Panc1 (cell line): Measurements from ENCODE around the gene GC. TPM values are rescaled to one million over a fixed set of nuclear protein-coding genes. Genes with fewer than 3 reads are reported as not detected.

Experiments used
- ATAC-seq: fragments of 200-7000 bp; cut with Tn5 transposase; 2 replicates; pipeline ENCODE4 v1.9.1; 2020; ENCODE audit warnings: mild to moderate bottlenecking, moderate library complexity
- BruUV-seq: library from RNA; stranded (reverse); fragments of 400-500 nt; replicated peaks from 2 replicates; lab custom pipeline; 2021; lab: Mats Ljungman, UMichigan
- CTCF ChIA-PET: fragments of 300-600 bp; sonication (Branson Sonifier 250); formaldehyde crosslinking; loops from one replicate; lab custom pipeline; 2022; ENCODE audit warnings: antibody characterized with exemption; lab: Charles Lee
- POLR2A ChIA-PET: fragments of 300-600 bp; sonication (Branson Sonifier 250); formaldehyde crosslinking; loops from one replicate; lab custom pipeline; 2022; ENCODE audit warnings: antibody characterized with exemption; lab: Charles Lee
- DNase-seq: peaks from one replicate; pipeline ENCODE4 v3.0.0-alpha.2; 2010; ENCODE audit warnings: low read depth, low spot score
- H3K27ac ChIP-seq: 2 replicates; pipeline ENCODE4 v1.5.1; 2011; ENCODE audit warnings: mild to moderate bottlenecking, low read length, inconsistent platforms
- H3K27me3 ChIP-seq: fragments of 200-500 bp; sonication (Bioruptor generic); 2 replicates; pipeline ENCODE4 v1.6.0; 2014; ENCODE audit warnings: low read length, inconsistent platforms; ENCODE audit not compliant: control insufficient read depth, insufficient read depth
- H3K36me3 ChIP-seq: fragments of 200-500 bp; sonication (Bioruptor generic); 2 replicates; pipeline ENCODE4 v1.5.1; 2014; ENCODE audit warnings: inconsistent platforms, mild to moderate bottlenecking, low read length, moderate library complexity; ENCODE audit not compliant: control insufficient read depth, insufficient read depth
- H3K4me1 ChIP-seq: 2 replicates; pipeline ENCODE4 v1.5.1; 2011; ENCODE audit warnings: inconsistent platforms, mild to moderate bottlenecking, low read length, moderate library complexity; ENCODE audit not compliant: control insufficient read depth, insufficient read depth
- H3K4me3 ChIP-seq, 2 experiments: 2 replicates each; pipeline ENCODE4 v1.5.1; 2011 to 2012; ENCODE audit warnings: low read depth in 2 of 2, low read length in 2 of 2, mild to moderate bottlenecking in 2 of 2, inconsistent platforms in 1 of 2, moderate library complexity in 1 of 2
- H3K9me3 ChIP-seq: fragments of 200-500 bp; sonication (Bioruptor generic); 2 replicates; pipeline ENCODE4 v1.5.1; 2014; ENCODE audit warnings: low read depth, mild to moderate bottlenecking, inconsistent platforms, low read length, moderate library complexity; ENCODE audit not compliant: control insufficient read depth, insufficient read depth
- POLR2AphosphoS5 ChIP-seq: IDR thresholded peaks from 2 replicates; pipeline ENCODE4 v1.6.1; 2012; ENCODE audit warnings: mild to moderate bottlenecking, low read depth, low read length, moderate library complexity
- SIN3A ChIP-seq: IDR thresholded peaks from 2 replicates; pipeline ENCODE4 v1.6.1; 2012; ENCODE audit warnings: low read depth, mild to moderate bottlenecking, low read length, moderate library complexity, borderline replicate concordance; ENCODE audit not compliant: insufficient read depth
- TCF7L2 ChIP-seq: IDR thresholded peaks from 2 replicates; pipeline ENCODE4 v1.6.1; 2011; ENCODE audit warnings: mild to moderate bottlenecking, low read depth, low read length, inconsistent platforms
- in situ Hi-C: cut with HindIII; loops from 2 replicates; pipeline ENCODE4 v1.10.0; 2016; ENCODE audit warnings: low sequenced_read_pairs, low pct_unique_long_range_greater_than_20kb
- intact Hi-C: fragments of 100-400 bp; cut with micrococcal nuclease; formaldehyde crosslinking; loops from one replicate; pipeline ENCODE4 v1.10.0; 2022; ENCODE audit not compliant: unreplicated experiment
- total RNA-seq: library from RNA; stranded (reverse); gene quantifications from one replicate; pipeline ENCODE4 v1.2.1, GENCODE V29; 2021; ENCODE audit not compliant: unreplicated experiment
- TF ChIP-seq, protein P1 (sequence below): fragments of 450-650 bp; IDR thresholded peaks from 2 replicates; pipeline ENCODE4 v1.5.1; 2017; ENCODE audit warnings: mild to moderate bottlenecking
- TF ChIP-seq, protein P2 (sequence below), 2 experiments: IDR thresholded peaks; 2 replicates each; pipeline ENCODE4 v1.6.1; 2011 to 2012; ENCODE audit warnings: low read depth in 2 of 2, control low read depth in 1 of 2, low read length in 1 of 2, mild to moderate bottlenecking in 1 of 2, moderate library complexity in 1 of 2; ENCODE audit not compliant: insufficient read depth in 1 of 2

The GC gene
- total RNA-seq, 1 experiment from 2014 or later = 0.31 TPM

DNA sequence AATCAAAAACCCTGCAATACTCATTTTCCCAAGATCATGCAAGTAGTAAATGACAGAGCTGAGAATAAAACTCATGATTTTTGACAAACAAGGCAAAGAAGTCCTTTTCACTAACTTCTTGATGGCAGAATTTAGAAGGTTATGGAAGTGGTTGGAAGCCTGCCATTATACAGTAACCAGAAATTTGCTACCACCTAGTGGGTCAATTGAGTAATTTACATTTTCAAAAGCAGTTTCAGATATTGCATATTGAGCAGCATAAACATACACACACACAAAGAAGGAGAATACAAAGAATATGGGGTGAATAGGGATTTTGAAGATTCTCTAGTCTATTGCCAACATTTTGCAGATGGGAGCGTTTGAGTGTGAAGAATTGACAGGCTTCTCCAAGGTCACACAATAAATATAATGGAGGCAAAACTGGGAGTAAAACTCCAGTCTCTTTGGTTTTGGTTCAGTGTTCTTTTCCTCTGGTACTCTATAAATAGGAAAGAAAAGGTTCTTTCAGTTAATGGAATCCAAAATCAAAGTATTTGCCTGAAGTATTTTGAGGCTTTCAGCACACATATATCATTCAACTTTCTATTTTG lies 70.2 kb downstream of the GC start:
- CTCF ChIA-PET = no interaction called here
- BruUV-seq = no TSS peak
- no peak for TF ChIP-seq TCF7L2
- TF ChIP-seq, protein P1, sequence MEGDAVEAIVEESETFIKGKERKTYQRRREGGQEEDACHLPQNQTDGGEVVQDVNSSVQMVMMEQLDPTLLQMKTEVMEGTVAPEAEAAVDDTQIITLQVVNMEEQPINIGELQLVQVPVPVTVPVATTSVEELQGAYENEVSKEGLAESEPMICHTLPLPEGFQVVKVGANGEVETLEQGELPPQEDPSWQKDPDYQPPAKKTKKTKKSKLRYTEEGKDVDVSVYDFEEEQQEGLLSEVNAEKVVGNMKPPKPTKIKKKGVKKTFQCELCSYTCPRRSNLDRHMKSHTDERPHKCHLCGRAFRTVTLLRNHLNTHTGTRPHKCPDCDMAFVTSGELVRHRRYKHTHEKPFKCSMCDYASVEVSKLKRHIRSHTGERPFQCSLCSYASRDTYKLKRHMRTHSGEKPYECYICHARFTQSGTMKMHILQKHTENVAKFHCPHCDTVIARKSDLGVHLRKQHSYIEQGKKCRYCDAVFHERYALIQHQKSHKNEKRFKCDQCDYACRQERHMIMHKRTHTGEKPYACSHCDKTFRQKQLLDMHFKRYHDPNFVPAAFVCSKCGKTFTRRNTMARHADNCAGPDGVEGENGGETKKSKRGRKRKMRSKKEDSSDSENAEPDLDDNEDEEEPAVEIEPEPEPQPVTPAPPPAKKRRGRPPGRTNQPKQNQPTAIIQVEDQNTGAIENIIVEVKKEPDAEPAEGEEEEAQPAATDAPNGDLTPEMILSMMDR = peak; percentile 36; the same call in 1 of the 2 replicates
- Histone ChIP-seq H3K9me3 (no peaks in the 10 kb centered on the region), H3K36me3 (no peaks in the 10 kb centered on the region), H3K27me3 (no peaks in the 10 kb centered on the region), H3K27ac (no peak overlapping the region), H3K4me1 (no peaks in the 10 kb centered on the region), H3K4me3 (no peak overlapping the region)
- in situ Hi-C loops = no loop called here
- intact Hi-C loops = loop anchor here (2.0 to 5.0 kb wide), 3 partner anchors 441 to 529 kb away; no protein-coding TSS in a partner anchor
- DNase-seq (peak; percentile 12), ATAC-seq (no peak)
- POLR2A ChIA-PET = no interaction called here

DNA sequence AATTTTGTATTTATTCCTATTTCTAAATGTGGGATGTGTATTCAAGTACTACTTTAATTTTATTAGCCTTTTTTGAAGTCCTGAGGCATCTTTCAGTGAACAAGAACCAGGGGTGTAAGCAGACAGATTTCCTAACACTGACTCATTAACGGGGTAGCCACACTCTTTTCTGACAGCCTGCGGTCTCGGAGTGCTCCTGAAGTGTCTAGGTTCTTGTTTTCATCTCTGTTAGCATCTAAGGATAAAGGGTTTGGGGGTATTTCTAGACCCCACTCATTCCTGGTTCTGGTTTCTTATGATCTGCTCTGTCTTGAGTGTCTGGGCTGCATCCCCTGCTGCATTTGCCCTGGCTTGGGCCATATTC lies 71.9 kb downstream of the GC start:
- in situ Hi-C loops = no loop called here

More for the DNA sequence above, 71.9 kb downstream of the GC start:
- DNase-seq (no peak), ATAC-seq (no peak)
- Histone ChIP-seq H3K9me3 (no peaks in the 10 kb centered on the region), H3K4me1 (no peaks in the 10 kb centered on the region), H3K36me3 (no peaks in the 10 kb centered on the region), H3K27ac (no peak overlapping the region), H3K4me3 (no peak overlapping the region), H3K27me3 (no peaks in the 10 kb centered on the region)
- BruUV-seq = no TSS peak
- intact Hi-C loops = loop anchor here (2.0 to 5.0 kb wide), 3 partner anchors 440 to 527 kb away; no protein-coding TSS in a partner anchor
- CTCF ChIA-PET = interaction anchor here (0.9 kb wide), 1 partner anchor 206 kb away, joined by 3 read pairs; no protein-coding TSS in a partner anchor
- TF ChIP-seq POLR2AphosphoS5 (no peak), SIN3A (no peak), TCF7L2 (no peak)
- TF ChIP-seq, protein P1 = no peak
- TF ChIP-seq, protein P2, sequence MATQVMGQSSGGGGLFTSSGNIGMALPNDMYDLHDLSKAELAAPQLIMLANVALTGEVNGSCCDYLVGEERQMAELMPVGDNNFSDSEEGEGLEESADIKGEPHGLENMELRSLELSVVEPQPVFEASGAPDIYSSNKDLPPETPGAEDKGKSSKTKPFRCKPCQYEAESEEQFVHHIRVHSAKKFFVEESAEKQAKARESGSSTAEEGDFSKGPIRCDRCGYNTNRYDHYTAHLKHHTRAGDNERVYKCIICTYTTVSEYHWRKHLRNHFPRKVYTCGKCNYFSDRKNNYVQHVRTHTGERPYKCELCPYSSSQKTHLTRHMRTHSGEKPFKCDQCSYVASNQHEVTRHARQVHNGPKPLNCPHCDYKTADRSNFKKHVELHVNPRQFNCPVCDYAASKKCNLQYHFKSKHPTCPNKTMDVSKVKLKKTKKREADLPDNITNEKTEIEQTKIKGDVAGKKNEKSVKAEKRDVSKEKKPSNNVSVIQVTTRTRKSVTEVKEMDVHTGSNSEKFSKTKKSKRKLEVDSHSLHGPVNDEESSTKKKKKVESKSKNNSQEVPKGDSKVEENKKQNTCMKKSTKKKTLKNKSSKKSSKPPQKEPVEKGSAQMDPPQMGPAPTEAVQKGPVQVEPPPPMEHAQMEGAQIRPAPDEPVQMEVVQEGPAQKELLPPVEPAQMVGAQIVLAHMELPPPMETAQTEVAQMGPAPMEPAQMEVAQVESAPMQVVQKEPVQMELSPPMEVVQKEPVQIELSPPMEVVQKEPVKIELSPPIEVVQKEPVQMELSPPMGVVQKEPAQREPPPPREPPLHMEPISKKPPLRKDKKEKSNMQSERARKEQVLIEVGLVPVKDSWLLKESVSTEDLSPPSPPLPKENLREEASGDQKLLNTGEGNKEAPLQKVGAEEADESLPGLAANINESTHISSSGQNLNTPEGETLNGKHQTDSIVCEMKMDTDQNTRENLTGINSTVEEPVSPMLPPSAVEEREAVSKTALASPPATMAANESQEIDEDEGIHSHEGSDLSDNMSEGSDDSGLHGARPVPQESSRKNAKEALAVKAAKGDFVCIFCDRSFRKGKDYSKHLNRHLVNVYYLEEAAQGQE (IDR thresholded peaks at IDR 0.05; ENCODE audit: insufficient read depth in 1 of 2, low read depth in 2 of 2, low read length in 1 of 2) = no peak
- POLR2A ChIA-PET = no interaction called here
